ENCODE results near the gene TMEM178B.
A peak's percentile ranks its signal among the peaks of the same experiment; 100 is the strongest.
"Not testable (repeated sequence)": the region's sequence is repeated elsewhere in the genome, so short reads cannot be mapped to it uniquely, and the experiment has no call there.

Gene TMEM178B

GRCh38 chr7:141160246-141160860, 86.5 kb downstream of the TMEM178B start:
- Mint-ChIP-seq H3K27me3 (peaks cover 7 to 24% of the 10 kb centered on the region in 2 donors), H3K36me3 (ENCODE audit: insufficient read depth) (no peaks in the 10 kb centered on the region), H3K4me3 (no peak overlapping the region), H3K27ac (no peak overlapping the region), H3K4me1 (ENCODE audit: low read depth in 2 of 2) (no peaks in the 10 kb centered on the region), H3K9me3 (peaks cover 0 to 3% of the 10 kb centered on the region in 2 donors)
- ATAC-seq (replicated peaks), result no peak
- no peak for DNase-seq

GRCh38 chr7:141161550-141162535, 88.0 kb downstream of the TMEM178B start:
- no peaks in the 10 kb centered on the region for H3K36me3 Mint-ChIP-seq (ENCODE audit: insufficient read depth)
- H3K4me1 Mint-ChIP-seq (ENCODE audit: low read depth in 2 of 2), result no peaks in the 10 kb centered on the region
- no peak overlapping the region for H3K27ac Mint-ChIP-seq
- no peak overlapping the region for H3K4me3 Mint-ChIP-seq
- ATAC-seq (replicated peaks) (no peak), DNase-seq (no peak)
- peaks cover 7 to 20% of the 10 kb centered on the region in 2 donors for H3K27me3 Mint-ChIP-seq
- H3K9me3 Mint-ChIP-seq, result peaks cover 0 to 3% of the 10 kb centered on the region in 2 donors

GRCh38 chr7:141165521-141165920, 91.7 kb downstream of the TMEM178B start:
- Mint-ChIP-seq H3K4me1 (ENCODE audit: low read depth in 2 of 2) (no peaks in the 10 kb centered on the region), H3K27me3 (peaks cover 7 to 35% of the 10 kb centered on the region in 2 donors), H3K4me3 (no peak overlapping the region), H3K9me3 (peaks cover 0 to 3% of the 10 kb centered on the region in 2 donors), H3K36me3 (ENCODE audit: insufficient read depth) (no peaks in the 10 kb centered on the region), H3K27ac (no peak overlapping the region)
- DNase-seq (no peak), ATAC-seq (replicated peaks) (no peak)

GRCh38 chr7:141166926-141167325, 93.1 kb downstream of the TMEM178B start:
- Mint-ChIP-seq H3K9me3 (peaks cover 0 to 3% of the 10 kb centered on the region in 2 donors), H3K4me1 (ENCODE audit: low read depth in 2 of 2) (no peaks in the 10 kb centered on the region), H3K4me3 (no peak overlapping the region), H3K27me3 (peaks cover 0 to 37% of the 10 kb centered on the region in 2 donors), H3K36me3 (ENCODE audit: insufficient read depth) (no peaks in the 10 kb centered on the region), H3K27ac (no peak overlapping the region)
- DNase-seq (no peak), ATAC-seq (replicated peaks) (no peak)

GRCh38 chr7:141167381-141167964, 93.6 kb downstream of the TMEM178B start:
- DNase-seq, result no peak
- Mint-ChIP-seq H3K4me1 (ENCODE audit: low read depth in 2 of 2) (no peaks in the 10 kb centered on the region), H3K4me3 (no peak overlapping the region), H3K27me3 (peaks cover 0 to 37% of the 10 kb centered on the region in 2 donors), H3K36me3 (ENCODE audit: insufficient read depth) (no peaks in the 10 kb centered on the region), H3K27ac (no peak overlapping the region), H3K9me3 (peaks cover 0 to 3% of the 10 kb centered on the region in 2 donors)
- ATAC-seq (replicated peaks), result no peak

- H3K36me3 Mint-ChIP-seq (ENCODE audit: insufficient read depth), result not testable (repeated sequence)
Observed at GRCh38 chr7:141169157-141169556, 95.3 kb downstream of the TMEM178B start.

GRCh38 chr7:141175728-141176127, 101.9 kb downstream of the TMEM178B start:
- H3K27ac Mint-ChIP-seq; H3K36me3 Mint-ChIP-seq (ENCODE audit: insufficient read depth): not testable (repeated sequence)
- peaks cover 0 to 18% of the 10 kb centered on the region in 2 donors for H3K27me3 Mint-ChIP-seq

More at GRCh38 chr7:141169157-141169556, 95.3 kb downstream of the TMEM178B start:
- not testable (repeated sequence) for H3K9me3 Mint-ChIP-seq; DNase-seq; H3K27ac Mint-ChIP-seq; H3K4me3 Mint-ChIP-seq; H3K4me1 Mint-ChIP-seq (ENCODE audit: low read depth in 2 of 2); ATAC-seq (replicated peaks)
- H3K27me3 Mint-ChIP-seq, result peaks cover 0 to 37% of the 10 kb centered on the region in 2 donors

GRCh38 chr7:141177120-141177519, 103.3 kb downstream of the TMEM178B start:
- not testable (repeated sequence) for H3K4me1 Mint-ChIP-seq (ENCODE audit: low read depth in 2 of 2); DNase-seq; H3K9me3 Mint-ChIP-seq; H3K36me3 Mint-ChIP-seq (ENCODE audit: insufficient read depth); H3K27me3 Mint-ChIP-seq; ATAC-seq (replicated peaks)
- Mint-ChIP-seq H3K4me3 (peak overlapping the region; percentile 50 to 64), H3K27ac (peak overlapping the region; percentile 18 to 59)

More at GRCh38 chr7:141175728-141176127, 101.9 kb downstream of the TMEM178B start:
- H3K9me3 Mint-ChIP-seq; H3K4me3 Mint-ChIP-seq; H3K4me1 Mint-ChIP-seq (ENCODE audit: low read depth in 2 of 2); DNase-seq; ATAC-seq (replicated peaks): not testable (repeated sequence)

GRCh38 chr7:141178486-141179135, 104.7 kb downstream of the TMEM178B start:
- DNase-seq (no peak), ATAC-seq (replicated peaks) (no peak)
- Mint-ChIP-seq H3K36me3 (ENCODE audit: insufficient read depth) (no peaks in the 10 kb centered on the region), H3K9me3 (no peaks in the 10 kb centered on the region), H3K27me3 (peaks cover 0 to 9% of the 10 kb centered on the region in 2 donors), H3K4me3 (no peak overlapping the region), H3K27ac (no peak overlapping the region), H3K4me1 (ENCODE audit: low read depth in 2 of 2) (peaks cover 7 to 8% of the 10 kb centered on the region in 2 donors)

- DNase-seq, result no peak
- H3K4me3 Mint-ChIP-seq, result no peak overlapping the region
- no peaks in the 10 kb centered on the region for H3K9me3 Mint-ChIP-seq
- H3K36me3 Mint-ChIP-seq (ENCODE audit: insufficient read depth), result no peaks in the 10 kb centered on the region
- peaks cover 0 to 15% of the 10 kb centered on the region in 2 donors for H3K27me3 Mint-ChIP-seq
- H3K4me1 Mint-ChIP-seq (ENCODE audit: low read depth in 2 of 2), result peaks cover 5 to 6% of the 10 kb centered on the region in 2 donors
- ATAC-seq (replicated peaks), result no peak
- H3K27ac Mint-ChIP-seq, result no peak overlapping the region
Observed at GRCh38 chr7:141181812-141182211, 107.9 kb downstream of the TMEM178B start.

GRCh38 chr7:141184532-141185190, 110.8 kb downstream of the TMEM178B start:
- H3K27me3 Mint-ChIP-seq, result peaks cover 11 to 26% of the 10 kb centered on the region in 2 donors
- no peak overlapping the region for H3K27ac Mint-ChIP-seq
- H3K4me1 Mint-ChIP-seq (ENCODE audit: low read depth in 2 of 2), result no peaks in the 10 kb centered on the region
- H3K36me3 Mint-ChIP-seq (ENCODE audit: insufficient read depth), result peaks cover 2% of the 10 kb centered on the region
- no peaks in the 10 kb centered on the region for H3K9me3 Mint-ChIP-seq
- no peak overlapping the region for H3K4me3 Mint-ChIP-seq
- ATAC-seq (replicated peaks) (no peak), DNase-seq (no peak)

- Mint-ChIP-seq H3K4me1 (ENCODE audit: low read depth in 2 of 2) (no peaks in the 10 kb centered on the region), H3K27me3 (peaks cover 11 to 20% of the 10 kb centered on the region in 2 donors), H3K4me3 (no peak overlapping the region), H3K27ac (no peak overlapping the region), H3K36me3 (ENCODE audit: insufficient read depth) (peaks cover 2% of the 10 kb centered on the region), H3K9me3 (no peaks in the 10 kb centered on the region)
- ATAC-seq (replicated peaks) (no peak), DNase-seq (no peak)
Observed at GRCh38 chr7:141185369-141185967, 111.6 kb downstream of the TMEM178B start.
